SIG-M5 treated with dmso at 0.1 percent for 504 hours (cell line): ENCODE measurements around the gene GATA5.

Source experiments
- DNase-seq: peaks from one replicate; lab custom pipeline; 2025; ENCODE audit not compliant: unreplicated experiment; lab: John Stamatoyannopoulos, UW

GATA5 gene

DNA sequence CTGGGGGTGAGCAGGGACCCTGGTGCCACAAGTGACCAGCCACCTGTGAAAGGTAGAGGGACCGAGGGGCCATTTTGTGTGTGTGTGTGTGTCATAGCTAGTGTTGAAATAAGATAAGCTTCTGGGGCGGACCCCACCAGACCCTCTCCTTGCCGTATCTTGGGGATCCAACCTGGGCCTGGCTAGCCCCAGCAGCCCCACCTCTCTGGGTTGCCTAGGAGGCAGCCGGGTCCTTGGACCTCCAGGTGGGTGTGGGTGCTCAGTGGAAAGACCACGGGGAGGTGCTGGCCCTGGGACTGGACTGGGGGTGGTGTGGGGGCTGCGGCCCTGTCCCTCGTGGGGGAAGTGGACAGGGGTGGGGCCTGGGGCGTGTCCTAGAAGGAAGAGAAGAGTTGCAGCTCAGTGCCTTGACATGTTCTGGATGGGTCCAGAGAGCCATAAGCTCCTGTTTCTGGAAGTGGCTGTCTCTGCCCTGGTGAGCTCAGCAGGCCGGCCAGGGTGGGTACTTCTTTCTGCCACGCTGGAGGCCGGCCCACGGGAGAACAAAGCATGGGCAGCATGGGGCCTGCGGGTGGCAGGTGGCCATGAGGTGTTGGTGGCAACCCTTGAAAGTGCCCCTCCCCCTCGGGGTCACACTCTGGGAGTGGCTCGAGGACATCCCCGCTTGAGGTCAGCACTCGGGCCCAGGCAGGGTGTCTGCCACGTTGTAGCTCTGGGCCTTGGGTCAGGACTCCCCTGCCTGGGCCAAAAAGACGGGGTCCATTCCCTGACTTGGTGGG, 56.9 kb downstream of the GATA5 start:
- DNase-seq, result no peak

DNA sequence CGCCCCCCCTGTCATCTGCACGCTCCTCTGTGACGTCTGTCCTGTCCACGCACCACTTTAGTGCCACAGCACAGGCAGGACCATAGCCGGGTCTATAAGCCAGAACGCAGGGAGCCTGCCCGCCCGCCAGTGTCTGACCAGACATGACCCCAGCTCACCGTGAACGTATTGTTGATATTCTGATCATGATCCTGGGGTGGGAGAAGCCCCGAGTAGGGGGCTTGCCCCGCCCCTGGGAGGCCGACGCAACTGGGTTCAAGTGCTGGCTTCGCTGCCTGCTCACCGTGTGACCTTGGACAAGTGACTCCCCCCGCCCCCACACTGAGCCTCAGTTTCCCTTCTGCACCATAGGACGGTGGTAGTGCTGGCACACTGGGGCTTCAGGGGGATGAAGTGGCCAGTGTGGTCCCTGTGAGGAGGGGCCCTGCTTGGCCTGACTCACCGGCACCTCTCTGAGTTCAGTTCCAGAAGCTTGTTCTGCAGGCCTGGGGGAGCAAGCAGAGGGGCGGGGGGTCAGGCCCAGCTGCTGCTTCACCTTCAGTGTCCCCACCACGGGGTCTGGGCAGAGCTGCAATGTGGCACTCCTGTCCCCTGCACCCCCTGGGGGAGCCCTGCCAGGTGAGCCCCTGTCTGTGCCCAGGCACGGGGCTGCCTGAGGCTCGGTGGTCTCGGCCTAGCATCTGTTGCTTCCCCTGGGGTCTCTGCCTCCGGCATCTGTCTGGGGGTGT, 57.6 kb downstream of the GATA5 start:
- DNase-seq, result no peak

DNA sequence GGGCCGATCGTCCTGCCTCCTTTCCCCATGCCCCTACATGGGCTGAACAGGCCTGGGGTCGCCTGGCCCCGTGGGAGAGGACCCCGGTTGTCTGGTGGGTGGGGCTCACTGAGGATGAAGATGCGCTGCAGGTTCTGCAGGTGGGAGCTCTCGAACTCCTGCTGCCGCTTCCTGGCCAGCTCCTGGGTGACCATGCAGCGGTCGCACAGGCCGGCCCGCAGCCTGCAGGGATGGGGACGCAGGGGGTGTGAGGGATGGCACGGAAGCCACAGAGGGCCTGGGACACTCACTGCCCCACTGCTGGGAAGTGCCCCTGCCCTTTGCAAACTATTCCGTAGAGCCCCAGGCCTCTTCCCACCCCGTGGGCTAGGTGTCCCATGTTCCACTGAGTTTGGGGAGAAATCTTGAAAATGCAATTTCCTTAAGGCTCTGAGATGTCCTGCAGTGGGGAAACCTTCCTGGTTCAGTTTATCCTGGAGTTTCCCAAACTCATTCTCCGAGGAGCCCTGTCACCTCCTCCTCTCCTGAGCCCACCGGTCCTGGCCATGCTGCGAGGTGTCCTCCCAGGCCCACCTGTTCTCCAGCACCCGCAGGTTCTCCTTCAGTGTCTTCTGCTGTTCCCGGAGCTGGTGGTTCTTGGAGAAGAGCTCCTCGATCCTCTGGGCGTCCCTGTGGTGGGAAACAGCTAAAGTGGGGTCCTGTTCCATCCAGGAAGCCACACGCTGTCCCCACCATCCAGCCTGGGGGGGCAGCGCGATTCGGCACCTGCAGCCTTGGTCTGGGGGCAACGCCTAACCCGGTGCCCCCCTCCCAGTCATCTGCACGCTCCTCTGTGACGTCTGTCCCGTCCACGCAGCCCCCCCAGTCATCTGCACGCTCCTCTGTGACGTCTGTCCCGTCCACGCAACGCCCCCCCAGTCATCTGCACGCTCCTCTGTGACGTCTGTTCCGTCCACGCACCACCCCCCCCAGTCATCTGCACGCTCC, 58.9 kb downstream of the GATA5 start:
- no peak for DNase-seq

DNA sequence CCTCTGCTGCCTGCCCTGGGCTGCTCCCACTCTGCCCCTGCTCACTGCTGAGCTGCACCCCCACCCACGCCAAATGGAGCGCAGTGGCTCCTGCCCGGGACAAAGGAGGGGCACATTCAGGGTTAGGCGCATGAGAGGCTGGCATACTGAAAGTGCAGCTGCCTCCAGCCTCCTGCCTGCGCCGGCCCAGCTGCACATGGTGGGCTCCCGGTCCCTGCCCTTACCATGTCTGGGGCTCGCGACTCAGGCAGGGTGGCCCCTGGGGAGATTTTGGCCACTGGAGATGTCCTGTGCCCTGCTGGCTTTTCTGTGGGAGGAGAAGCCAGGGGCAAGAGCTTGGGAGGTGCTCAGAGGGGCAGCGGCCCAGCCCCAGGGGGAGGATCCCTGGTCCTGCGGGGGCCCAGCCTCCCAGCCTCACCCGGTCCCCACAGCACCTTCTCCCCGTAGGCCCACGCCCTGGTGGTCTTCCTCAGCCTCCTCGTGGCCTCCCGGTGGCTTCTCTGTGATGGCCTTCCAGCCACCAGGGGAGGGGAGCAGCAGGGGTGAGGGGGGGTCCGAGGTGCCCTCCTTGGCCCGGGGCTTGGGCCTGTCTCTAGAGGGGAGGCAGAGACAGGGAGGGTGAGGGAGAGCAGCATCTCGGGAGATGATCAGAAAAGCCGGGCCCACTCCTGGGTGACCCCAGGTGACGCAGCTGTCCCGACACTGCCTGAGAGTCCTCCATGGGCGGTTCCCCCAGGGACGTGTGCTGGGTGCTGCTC, 60.3 kb downstream of the GATA5 start:
- no peak for DNase-seq

DNA sequence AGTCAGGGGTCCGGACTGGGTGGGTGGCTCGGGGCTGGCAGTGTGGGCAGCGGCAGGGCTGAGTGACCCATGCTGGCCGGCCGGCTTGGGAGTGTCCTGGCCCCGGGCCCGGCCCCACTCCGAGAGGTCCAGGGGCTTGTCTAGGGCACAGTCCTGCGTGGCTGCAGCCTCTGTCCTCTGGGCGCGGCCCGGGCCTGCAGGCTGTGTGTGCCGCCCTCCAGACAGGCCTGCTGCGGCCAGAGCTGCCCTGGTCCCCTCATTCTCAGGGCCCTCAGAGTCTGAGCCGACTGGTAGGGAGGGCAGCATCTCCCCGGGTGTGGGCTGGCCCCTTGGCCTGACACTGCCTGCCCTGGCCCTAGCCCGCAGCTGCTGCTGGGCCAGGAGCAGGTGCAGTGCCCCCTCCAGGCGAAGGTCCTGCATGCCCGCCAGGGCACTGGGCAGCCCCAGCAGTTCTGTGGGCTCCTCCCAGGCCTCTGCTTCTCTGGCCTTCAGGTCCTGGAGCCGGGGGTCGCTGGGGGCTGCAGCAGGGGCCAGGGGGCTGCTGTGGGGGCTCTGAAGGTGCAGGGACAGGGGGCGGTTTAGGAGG, 61.8 kb downstream of the GATA5 start:
- no peak for DNase-seq
